Spleen (tissue), 7 donors: ENCODE data around the gene SBSN.

Source experiments
- POLR2AphosphoS5 ChIP-seq, 3 donors: sonication (generic); formaldehyde crosslinking; IDR thresholded peaks; one replicate each; pipeline ENCODE4 v1.5.1; 2017; ENCODE audit warnings: antibody characterized with exemption in 3 of 3
- TF ChIP-seq, protein P1 (sequence below), 11 experiments: fragments of 200-600 bp in 7 of 11; fragments of 450-650 bp in 4 of 11; sonication (generic) in 4 of 11; IDR thresholded peaks in 8 of 11; conservative IDR thresholded peaks in 3 of 11; 1 replicate in 7 of 11; 2 replicates in 4 of 11; pipeline versions ENCODE4 v1.4.0 to v1.8.0; 2016 to 2021; ENCODE audit warnings: antibody characterized with exemption in 11 of 11, inconsistent platforms in 4 of 11, mild to moderate bottlenecking in 1 of 11
- donor health status: DM: no; HTN: no; CAD: no; lungs with moderate emphysema.
- donor health status: DM: no; HTN: no; CAD: no.
- donor health status: DM: no; HTN: no; CAD: no.

DNA sequence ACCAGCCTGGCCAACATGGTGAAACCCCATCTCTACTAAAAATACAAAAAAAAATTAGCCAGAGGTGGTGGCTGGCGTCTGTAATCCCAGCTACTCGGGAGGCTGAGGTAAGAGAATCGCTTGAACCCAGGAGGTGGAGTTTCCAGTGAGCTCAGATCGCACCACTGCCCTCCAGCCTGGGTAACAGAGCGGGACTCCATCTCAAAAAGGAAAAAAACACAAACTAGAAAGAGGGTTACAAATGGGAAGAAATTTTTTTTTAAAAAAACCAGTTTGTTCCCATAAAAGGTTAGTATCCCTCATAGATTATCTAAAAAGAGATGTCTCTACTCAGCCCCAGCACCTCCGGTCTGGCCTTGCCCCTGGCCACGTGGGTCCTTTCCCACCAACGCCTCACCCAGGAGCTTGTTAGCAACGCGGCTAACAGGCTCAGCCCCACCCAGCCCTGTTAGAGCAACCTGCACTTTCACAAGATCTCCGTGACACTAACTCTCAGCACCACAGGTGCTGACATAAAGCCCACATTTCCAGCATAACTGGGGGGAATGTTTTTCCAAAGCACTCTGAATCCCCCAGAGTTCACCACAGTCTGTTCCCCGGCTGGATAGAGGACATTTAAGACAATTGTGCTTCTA lies 19.0 kb downstream of the SBSN start:
- TF ChIP-seq, protein P1, sequence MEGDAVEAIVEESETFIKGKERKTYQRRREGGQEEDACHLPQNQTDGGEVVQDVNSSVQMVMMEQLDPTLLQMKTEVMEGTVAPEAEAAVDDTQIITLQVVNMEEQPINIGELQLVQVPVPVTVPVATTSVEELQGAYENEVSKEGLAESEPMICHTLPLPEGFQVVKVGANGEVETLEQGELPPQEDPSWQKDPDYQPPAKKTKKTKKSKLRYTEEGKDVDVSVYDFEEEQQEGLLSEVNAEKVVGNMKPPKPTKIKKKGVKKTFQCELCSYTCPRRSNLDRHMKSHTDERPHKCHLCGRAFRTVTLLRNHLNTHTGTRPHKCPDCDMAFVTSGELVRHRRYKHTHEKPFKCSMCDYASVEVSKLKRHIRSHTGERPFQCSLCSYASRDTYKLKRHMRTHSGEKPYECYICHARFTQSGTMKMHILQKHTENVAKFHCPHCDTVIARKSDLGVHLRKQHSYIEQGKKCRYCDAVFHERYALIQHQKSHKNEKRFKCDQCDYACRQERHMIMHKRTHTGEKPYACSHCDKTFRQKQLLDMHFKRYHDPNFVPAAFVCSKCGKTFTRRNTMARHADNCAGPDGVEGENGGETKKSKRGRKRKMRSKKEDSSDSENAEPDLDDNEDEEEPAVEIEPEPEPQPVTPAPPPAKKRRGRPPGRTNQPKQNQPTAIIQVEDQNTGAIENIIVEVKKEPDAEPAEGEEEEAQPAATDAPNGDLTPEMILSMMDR (IDR thresholded peaks at IDR 0.05 in 8 of 11, conservative IDR thresholded peaks at IDR 0.05 in 3 of 11): no peak
- no peak for TF ChIP-seq POLR2AphosphoS5 (IDR thresholded peaks at IDR 0.05)
